NK-92 (cell line): Measurements from ENCODE around the gene GNA12.

ENCODE experiments used
- DNase-seq: peaks from one replicate; lab custom pipeline; 2025; ENCODE audit not compliant: unreplicated experiment; lab: John Stamatoyannopoulos, UW

Gene GNA12

GRCh38 chr7:2819161-2819953 is 24.8 kb downstream of the GNA12 start:
- no peak for DNase-seq

- DNase-seq, result no peak
Measured at GRCh38 chr7:2818653-2819052, 25.5 kb downstream of the GNA12 start.

- DNase-seq, result no peak
Measured at GRCh38 chr7:2818121-2818520, 26.0 kb downstream of the GNA12 start.

- no peak for DNase-seq
Measured at GRCh38 chr7:2817456-2817855, 26.7 kb downstream of the GNA12 start.

- DNase-seq, result no peak
Measured at GRCh38 chr7:2815875-2816245, 28.2 kb downstream of the GNA12 start.

- no peak for DNase-seq
Measured at GRCh38 chr7:2814946-2815874, 28.9 kb downstream of the GNA12 start.

GRCh38 chr7:2814186-2814945 is 29.7 kb downstream of the GNA12 start:
- no peak for DNase-seq

GRCh38 chr7:2813350-2814185 is 30.5 kb downstream of the GNA12 start:
- no peak for DNase-seq

- DNase-seq, result no peak
Measured at GRCh38 chr7:2812831-2813230, 31.3 kb downstream of the GNA12 start.

- DNase-seq, result no peak
Measured at GRCh38 chr7:2812114-2812487, 32.0 kb downstream of the GNA12 start.

- no peak for DNase-seq
Measured at GRCh38 chr7:2811476-2812113, 32.5 kb downstream of the GNA12 start.

- no peak for DNase-seq
Measured at GRCh38 chr7:2810682-2811415, 33.3 kb downstream of the GNA12 start.

GRCh38 chr7:2809903-2810625 is 34.0 kb downstream of the GNA12 start:
- no peak for DNase-seq

GRCh38 chr7:2808891-2809665 is 35.0 kb downstream of the GNA12 start:
- no peak for DNase-seq

- no peak for DNase-seq
Measured at GRCh38 chr7:2807845-2808772, 36.0 kb downstream of the GNA12 start.

- DNase-seq, result no peak
Measured at GRCh38 chr7:2807460-2807844, 36.7 kb downstream of the GNA12 start.

- no peak for DNase-seq
Measured at GRCh38 chr7:2806571-2806970, 37.5 kb downstream of the GNA12 start.
